NT2/D1 (cell line): ENCODE data around the gene INPP5D.

Experiments
- DNase-seq: peaks from one replicate; pipeline ENCODE4 v3.0.0-alpha.2; 2011; ENCODE audit warnings: low read depth, low spot score
- H3K27me3 ChIP-seq: 2 replicates; pipeline ENCODE4 v1.6.0; 2011; ENCODE audit warnings: mild to moderate bottlenecking; ENCODE audit not compliant: insufficient read length, insufficient read depth
- H3K36me3 ChIP-seq: 2 replicates; pipeline ENCODE4 v1.6.1; 2011; ENCODE audit warnings: mild to moderate bottlenecking, low read length, mixed read lengths; ENCODE audit not compliant: insufficient read depth, insufficient read length
- H3K4me1 ChIP-seq: 2 replicates; pipeline ENCODE4 v1.5.1; 2011; ENCODE audit not compliant: insufficient read depth, insufficient read length
- H3K4me3 ChIP-seq: 2 replicates; pipeline ENCODE4 v1.5.1; 2011; ENCODE audit warnings: low read depth; ENCODE audit not compliant: insufficient read length
- H3K9ac ChIP-seq: 2 replicates; pipeline ENCODE4 v1.6.0; 2011; ENCODE audit warnings: low read depth; ENCODE audit not compliant: insufficient read length
- H3K9me3 ChIP-seq: 2 replicates; pipeline ENCODE4 v1.5.1; 2011; ENCODE audit warnings: mild to moderate bottlenecking, low read length; ENCODE audit not compliant: insufficient read depth
- SUZ12 ChIP-seq: IDR thresholded peaks from 2 replicates; pipeline ENCODE4 v1.6.1; 2011; ENCODE audit not compliant: insufficient read length, insufficient read depth; ENCODE audit errors: extremely low read depth
- YY1 ChIP-seq: IDR thresholded peaks from 2 replicates; pipeline ENCODE4 v1.6.1; 2011; ENCODE audit not compliant: insufficient read length, insufficient read depth
- ZNF274 ChIP-seq: IDR thresholded peaks from 2 replicates; pipeline ENCODE4 v1.6.1; 2011; ENCODE audit warnings: mild to moderate bottlenecking, low read depth, low read length

INPP5D gene

DNA sequence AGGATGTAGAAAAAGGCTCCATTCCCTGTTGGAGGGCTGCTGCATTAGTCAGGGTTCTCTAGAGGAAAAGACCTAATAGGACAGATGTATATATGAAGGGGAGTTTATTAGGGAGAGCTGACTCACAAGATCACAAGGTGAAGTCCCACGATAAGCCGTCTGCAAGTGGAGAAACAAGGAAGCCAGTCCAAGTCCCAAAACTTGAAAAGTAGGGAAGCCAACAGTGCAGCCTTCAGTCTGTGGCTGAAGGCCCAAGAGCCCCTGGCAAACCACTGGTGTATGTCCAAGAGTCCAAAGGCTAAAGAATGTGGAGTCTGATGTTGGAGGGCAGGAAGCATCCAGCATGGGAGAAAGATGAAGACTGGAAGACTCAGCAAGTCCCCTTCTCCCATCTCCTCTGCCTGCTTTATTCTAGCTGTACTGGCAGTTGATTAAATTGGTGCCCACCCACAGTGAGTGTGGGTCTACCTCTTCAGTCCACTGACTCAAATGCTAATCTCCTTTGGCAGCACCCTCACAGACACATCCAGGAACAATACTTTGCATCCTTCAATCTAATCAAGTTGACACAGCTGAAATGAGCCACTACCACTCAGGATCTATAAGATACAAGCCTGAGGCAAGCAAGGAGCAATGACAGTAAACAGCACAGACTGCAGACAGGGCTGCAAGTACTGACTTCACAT lies 161.4 kb downstream of the INPP5D start:
- no peak for TF ChIP-seq SUZ12
- TF ChIP-seq ZNF274: no peak
- no peak for TF ChIP-seq YY1
- H3K9ac ChIP-seq: no peak overlapping the region
- no peaks in the 10 kb centered on the region for H3K36me3 ChIP-seq
- no peak for DNase-seq
- H3K9me3 ChIP-seq: peaks cover 8% of the 10 kb centered on the region; the same call in 1 of the 2 replicates
- no peaks in the 10 kb centered on the region for H3K27me3 ChIP-seq
- no peak overlapping the region for H3K4me3 ChIP-seq
- H3K4me1 ChIP-seq: peaks cover 4% of the 10 kb centered on the region

DNA sequence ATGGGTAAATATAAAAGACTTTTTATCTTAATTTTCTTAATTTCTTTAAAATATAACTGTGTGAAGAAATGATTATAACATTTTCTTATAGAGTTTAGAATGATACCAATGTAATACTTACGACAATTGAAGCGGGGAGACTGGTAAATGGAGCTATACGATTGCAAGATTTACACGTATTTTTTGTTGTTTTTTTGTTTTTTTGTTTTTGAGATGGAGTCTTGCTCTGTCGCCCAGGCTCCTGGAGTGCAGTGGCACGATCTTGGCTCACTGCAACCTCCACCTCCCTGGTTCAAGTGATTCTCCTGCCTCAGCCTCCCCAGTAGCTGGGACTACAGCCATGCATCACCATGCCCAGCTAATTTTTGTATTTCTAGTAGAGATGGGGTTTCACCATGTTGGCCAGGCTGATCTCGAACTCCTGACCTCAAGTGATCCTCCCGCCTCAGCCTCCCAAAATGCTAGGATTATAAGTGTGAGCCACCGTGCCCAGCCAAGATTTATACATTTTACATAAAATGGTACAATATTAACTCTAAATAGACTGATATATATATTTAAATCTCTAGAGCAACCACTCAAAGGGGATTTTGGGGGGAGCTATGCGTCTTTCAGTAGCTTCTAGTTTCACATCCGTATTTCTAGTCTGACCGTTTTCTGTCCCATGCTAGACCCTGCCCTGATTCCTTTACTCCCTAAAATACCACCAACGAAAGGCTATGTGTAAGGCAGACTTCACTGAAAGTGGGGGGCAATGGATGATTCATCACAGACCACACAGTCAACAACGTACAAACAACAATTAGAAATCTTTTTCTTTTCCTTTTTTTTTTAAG lies 163.1 kb downstream of the INPP5D start:
- Histone ChIP-seq H3K9ac (no peak overlapping the region), H3K4me3 (no peak overlapping the region), H3K27me3 (no peaks in the 10 kb centered on the region), H3K4me1 (no peaks in the 10 kb centered on the region), H3K9me3 (peaks cover 8% of the 10 kb centered on the region; the same call in 1 of the 2 replicates), H3K36me3 (no peaks in the 10 kb centered on the region)
- TF ChIP-seq YY1 (no peak), ZNF274 (no peak), SUZ12 (no peak)
- DNase-seq: no peak

- Histone ChIP-seq H3K9ac (no peak overlapping the region), H3K27me3 (no peaks in the 10 kb centered on the region), H3K9me3 (peaks cover 8% of the 10 kb centered on the region; the same call in 1 of the 2 replicates), H3K36me3 (no peaks in the 10 kb centered on the region), H3K4me3 (no peak overlapping the region), H3K4me1 (no peaks in the 10 kb centered on the region)
- TF ChIP-seq YY1: no peak
- DNase-seq: no peak
Observed at GRCh38 chr2:233225230-233226068, 165.3 kb downstream of the INPP5D start.

- Histone ChIP-seq H3K9ac (no peak overlapping the region), H3K36me3 (no peaks in the 10 kb centered on the region), H3K4me3 (no peak overlapping the region), H3K9me3 (peaks cover 8% of the 10 kb centered on the region; the same call in 1 of the 2 replicates), H3K27me3 (no peaks in the 10 kb centered on the region), H3K4me1 (no peaks in the 10 kb centered on the region)
- TF ChIP-seq YY1 (no peak), ZNF274 (no peak), SUZ12 (no peak)
- no peak for DNase-seq
Observed at GRCh38 chr2:233226511-233227031, 166.4 kb downstream of the INPP5D start.

- TF ChIP-seq SUZ12 (no peak), ZNF274 (no peak), YY1 (no peak)
- no peak for DNase-seq
- H3K4me3 ChIP-seq: no peak overlapping the region
Observed at GRCh38 chr2:233227346-233227978, 167.3 kb downstream of the INPP5D start.

GRCh38 chr2:233228376-233228775 lies 168.2 kb downstream of the INPP5D start:
- no peak overlapping the region for H3K9ac ChIP-seq
- no peak overlapping the region for H3K4me3 ChIP-seq
- no peaks in the 10 kb centered on the region for H3K4me1 ChIP-seq
- H3K36me3 ChIP-seq: no peaks in the 10 kb centered on the region
- no peak for DNase-seq
- TF ChIP-seq SUZ12: no peak
- no peak for TF ChIP-seq ZNF274
- no peak for TF ChIP-seq YY1
- H3K27me3 ChIP-seq: no peaks in the 10 kb centered on the region
- H3K9me3 ChIP-seq: peaks cover 8% of the 10 kb centered on the region; the same call in 1 of the 2 replicates

More at GRCh38 chr2:233227346-233227978, 167.3 kb downstream of the INPP5D start:
- no peak overlapping the region for H3K9ac ChIP-seq
- H3K4me1 ChIP-seq: no peaks in the 10 kb centered on the region
- H3K9me3 ChIP-seq: peaks cover 8% of the 10 kb centered on the region; the same call in 1 of the 2 replicates
- no peaks in the 10 kb centered on the region for H3K27me3 ChIP-seq
- H3K36me3 ChIP-seq: no peaks in the 10 kb centered on the region
